Measurements from ENCODE around the gene GALNT15.

The GALNT15 gene

DNA sequence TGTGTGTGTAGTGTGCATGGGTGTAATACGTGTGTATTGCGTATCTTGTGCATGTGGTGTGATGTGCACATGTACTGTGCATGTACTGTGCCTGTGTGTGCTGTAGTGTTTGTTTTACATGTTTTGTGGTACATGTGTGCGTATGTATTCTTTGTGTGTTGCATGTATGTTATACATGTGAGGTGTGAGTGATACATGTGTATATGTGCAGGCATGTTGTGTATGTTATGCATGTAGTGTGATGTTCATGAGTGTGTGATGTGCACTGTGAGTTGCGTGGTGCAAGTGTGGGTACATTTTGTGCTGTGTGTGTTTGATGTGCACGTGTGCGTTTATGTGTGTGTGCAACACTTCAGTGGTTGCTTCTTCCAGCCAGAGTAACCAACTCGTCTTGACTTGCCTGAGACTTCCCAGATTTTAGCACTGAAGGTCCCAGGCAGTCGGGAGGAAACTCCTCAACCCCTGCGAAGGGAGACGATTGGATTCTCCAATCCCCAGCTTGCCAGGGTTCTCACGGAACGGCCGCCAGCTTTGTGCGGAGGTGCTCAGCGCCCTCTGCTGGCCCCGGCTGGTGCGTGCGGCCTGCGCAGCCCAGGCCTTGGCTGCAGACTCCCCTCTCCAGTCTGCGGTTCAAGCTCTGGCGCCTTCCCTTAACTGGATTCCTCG, 3.6 kb downstream of the GALNT15 start:
- DNase-seq (ENCODE audit: low read depth, low spot score) = peak; percentile 72
- Histone ChIP-seq H3K9me3 (ENCODE audit: control insufficient read depth, insufficient read depth, low read length) (no peaks in the 10 kb centered on the region), H3K36me3 (ENCODE audit: control insufficient read depth, insufficient read depth, low read length) (no peaks in the 10 kb centered on the region), H3K4me1 (ENCODE audit: control insufficient read depth, insufficient read depth, low read length) (no peaks in the 10 kb centered on the region; the same call in 1 of the 2 replicates), H3K4me3 (ENCODE audit: low read length) (no peak overlapping the region), H3K27ac (ENCODE audit: low read length) (no peak overlapping the region), H3K27me3 (ENCODE audit: control insufficient read depth, insufficient read depth, low read length) (no peaks in the 10 kb centered on the region)
- no CpG with 5 or more reads among the region's 22 CpGs for WGBS (ENCODE audit: insufficient coverage, insufficient read length)

DNA sequence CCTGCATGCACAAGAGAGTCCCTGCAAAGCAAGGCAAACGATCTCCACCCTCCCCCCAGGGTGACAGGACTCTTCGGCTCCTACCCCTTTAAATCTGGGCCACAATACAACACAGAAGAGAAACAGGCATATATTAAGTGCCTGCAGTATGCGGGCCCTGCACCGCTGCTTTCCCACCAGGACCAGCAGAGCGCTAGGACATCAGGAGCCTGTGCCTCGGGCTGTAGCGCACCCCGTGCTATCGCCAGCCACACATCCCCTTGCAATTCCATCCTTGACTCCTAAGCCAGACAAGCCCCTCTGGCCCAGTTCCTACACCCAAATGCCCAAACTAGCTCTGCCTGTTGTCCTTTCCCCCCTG, 4.1 kb downstream of the GALNT15 start:
- Histone ChIP-seq H3K9me3 (ENCODE audit: control insufficient read depth, insufficient read depth, low read length) (no peaks in the 10 kb centered on the region), H3K4me3 (ENCODE audit: low read length) (no peak overlapping the region), H3K36me3 (ENCODE audit: control insufficient read depth, insufficient read depth, low read length) (no peaks in the 10 kb centered on the region), H3K27ac (ENCODE audit: low read length) (no peak overlapping the region), H3K27me3 (ENCODE audit: control insufficient read depth, insufficient read depth, low read length) (no peaks in the 10 kb centered on the region), H3K4me1 (ENCODE audit: control insufficient read depth, insufficient read depth, low read length) (no peaks in the 10 kb centered on the region; the same call in 1 of the 2 replicates)
- DNase-seq (ENCODE audit: low read depth, low spot score) = no peak
- WGBS (ENCODE audit: insufficient coverage, insufficient read length) = no CpG with 5 or more reads among the region's 9 CpGs

GRCh38 chr3:16179261-16179660, 4.8 kb downstream of the GALNT15 start:
- no CpG with 5 or more reads among the region's 2 CpGs for WGBS (ENCODE audit: insufficient coverage, insufficient read length)
- H3K4me1 ChIP-seq (ENCODE audit: control insufficient read depth, insufficient read depth, low read length) = no peaks in the 10 kb centered on the region; the same call in 1 of the 2 replicates
- DNase-seq (ENCODE audit: low read depth, low spot score) = no peak
- no peak overlapping the region for H3K4me3 ChIP-seq (ENCODE audit: low read length)
- no peak overlapping the region for H3K27ac ChIP-seq (ENCODE audit: low read length)
- H3K9me3 ChIP-seq (ENCODE audit: control insufficient read depth, insufficient read depth, low read length) = no peaks in the 10 kb centered on the region
- H3K36me3 ChIP-seq (ENCODE audit: control insufficient read depth, insufficient read depth, low read length) = no peaks in the 10 kb centered on the region
- H3K27me3 ChIP-seq (ENCODE audit: control insufficient read depth, insufficient read depth, low read length) = no peaks in the 10 kb centered on the region

DNA sequence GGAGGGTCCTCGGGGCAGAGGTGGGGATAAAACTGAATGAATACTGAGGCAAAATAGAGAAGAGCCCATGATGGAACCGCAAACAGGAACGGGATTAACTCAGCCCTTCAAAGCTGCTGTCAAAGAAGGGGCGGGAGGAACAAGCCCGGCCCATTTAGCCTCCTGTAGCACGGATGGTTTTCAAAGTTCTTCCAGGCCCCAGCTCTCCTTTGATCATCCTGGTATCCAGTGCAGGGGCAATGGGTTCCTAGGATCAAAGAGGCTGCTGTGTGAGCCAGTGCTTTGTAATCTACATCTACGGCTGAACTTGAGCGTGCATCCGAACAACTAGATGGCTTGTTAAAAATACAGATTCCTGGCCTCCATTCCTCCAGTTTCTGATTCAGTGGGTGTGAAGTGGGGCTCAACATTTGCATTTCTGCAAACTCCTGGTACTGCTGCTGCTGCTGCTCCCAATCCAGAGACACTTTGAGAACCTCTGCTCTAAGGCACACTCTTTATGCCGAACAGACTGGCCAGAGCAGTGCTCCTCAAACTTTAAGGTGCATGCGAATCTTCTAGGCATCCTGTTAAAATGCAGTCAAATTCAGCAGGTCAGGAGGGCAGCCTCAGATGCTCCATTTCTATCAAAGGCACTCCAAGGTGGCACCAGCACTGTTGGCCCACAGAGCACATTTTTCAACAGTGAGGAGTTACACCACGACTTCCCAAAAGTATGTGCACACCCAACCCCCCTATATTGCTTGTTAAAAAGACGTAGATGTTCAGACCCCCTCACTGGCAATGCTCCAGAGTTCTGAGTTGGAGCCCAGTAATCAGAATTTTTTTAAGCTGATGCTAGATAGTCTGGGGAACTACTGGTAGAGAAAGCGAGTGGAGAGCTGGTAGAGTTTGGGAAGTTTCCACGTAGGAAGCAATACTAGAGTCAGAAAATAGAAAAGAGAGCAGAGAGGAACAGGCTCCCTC, 5.6 kb downstream of the GALNT15 start:
- WGBS (ENCODE audit: insufficient coverage, insufficient read length) = no CpG with 5 or more reads among the region's 15 CpGs
- DNase-seq (ENCODE audit: low read depth, low spot score) = no peak
- Histone ChIP-seq H3K9me3 (ENCODE audit: control insufficient read depth, insufficient read depth, low read length) (no peaks in the 10 kb centered on the region), H3K4me3 (ENCODE audit: low read length) (no peak overlapping the region), H3K4me1 (ENCODE audit: control insufficient read depth, insufficient read depth, low read length) (no peaks in the 10 kb centered on the region; the same call in 1 of the 2 replicates), H3K27me3 (ENCODE audit: control insufficient read depth, insufficient read depth, low read length) (no peaks in the 10 kb centered on the region), H3K36me3 (ENCODE audit: control insufficient read depth, insufficient read depth, low read length) (no peaks in the 10 kb centered on the region), H3K27ac (ENCODE audit: low read length) (no peak overlapping the region)

- Histone ChIP-seq H3K36me3 (ENCODE audit: control insufficient read depth, insufficient read depth, low read length) (no peaks in the 10 kb centered on the region), H3K27ac (ENCODE audit: low read length) (no peak overlapping the region), H3K27me3 (ENCODE audit: control insufficient read depth, insufficient read depth, low read length) (no peaks in the 10 kb centered on the region), H3K4me1 (ENCODE audit: control insufficient read depth, insufficient read depth, low read length) (no peaks in the 10 kb centered on the region; the same call in 1 of the 2 replicates), H3K4me3 (ENCODE audit: low read length) (no peak overlapping the region), H3K9me3 (ENCODE audit: control insufficient read depth, insufficient read depth, low read length) (no peaks in the 10 kb centered on the region)
- WGBS (ENCODE audit: insufficient coverage, insufficient read length) = no CpG with 5 or more reads among the region's 3 CpGs
- no peak for DNase-seq (ENCODE audit: low read depth, low spot score)
Measured at GRCh38 chr3:16180737-16181134, 6.3 kb downstream of the GALNT15 start.

DNA sequence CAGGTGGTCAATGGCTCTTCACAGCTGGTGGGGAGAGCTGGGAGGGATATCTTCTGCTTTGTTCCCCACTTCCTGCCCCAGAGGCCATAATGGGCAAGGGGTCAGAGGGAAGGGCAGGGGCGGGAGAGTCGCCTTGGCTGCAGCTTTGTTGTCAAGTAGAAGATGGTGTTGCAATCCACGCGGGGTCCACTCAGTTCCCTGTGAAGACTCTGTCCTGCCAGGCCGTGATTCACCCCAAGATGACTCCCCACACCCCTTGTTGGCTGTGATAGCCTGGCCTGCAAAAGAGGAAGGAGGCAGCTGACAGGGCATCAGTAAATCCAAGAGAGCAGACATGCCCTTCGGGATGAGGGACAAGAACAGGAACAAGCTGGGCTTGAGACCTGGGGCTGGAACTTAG, 6.9 kb downstream of the GALNT15 start:
- H3K36me3 ChIP-seq (ENCODE audit: control insufficient read depth, insufficient read depth, low read length) = no peaks in the 10 kb centered on the region
- no peaks in the 10 kb centered on the region for H3K27me3 ChIP-seq (ENCODE audit: control insufficient read depth, insufficient read depth, low read length)
- H3K4me1 ChIP-seq (ENCODE audit: control insufficient read depth, insufficient read depth, low read length) = no peaks in the 10 kb centered on the region; the same call in 1 of the 2 replicates
- no peak overlapping the region for H3K4me3 ChIP-seq (ENCODE audit: low read length)
- DNase-seq (ENCODE audit: low read depth, low spot score) = no peak
- no peaks in the 10 kb centered on the region for H3K9me3 ChIP-seq (ENCODE audit: control insufficient read depth, insufficient read depth, low read length)
- H3K27ac ChIP-seq (ENCODE audit: low read length) = no peak overlapping the region
- WGBS (ENCODE audit: insufficient coverage, insufficient read length) = no CpG with 5 or more reads among the region's 6 CpGs

DNA sequence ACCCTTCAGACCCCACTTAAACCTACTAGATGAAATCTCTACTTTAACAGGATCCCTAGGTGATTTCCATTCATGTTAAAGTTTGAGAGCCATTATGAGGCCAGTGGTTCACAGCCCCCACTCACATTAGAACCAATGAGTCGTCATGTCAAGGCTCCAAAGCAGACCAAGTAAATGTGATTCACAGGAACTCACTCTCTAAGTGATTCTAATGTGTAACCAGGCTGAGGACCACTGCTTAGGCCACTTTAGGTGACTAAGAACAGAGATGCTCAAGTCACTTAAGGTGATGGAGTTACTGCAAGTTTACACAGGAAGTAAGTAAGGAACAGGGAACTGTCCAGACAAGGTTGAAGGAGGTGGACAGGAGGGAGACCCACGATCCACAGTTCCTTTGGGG, 7.7 kb downstream of the GALNT15 start:
- Histone ChIP-seq H3K4me1 (ENCODE audit: control insufficient read depth, insufficient read depth, low read length) (no peaks in the 10 kb centered on the region; the same call in 1 of the 2 replicates), H3K27me3 (ENCODE audit: control insufficient read depth, insufficient read depth, low read length) (no peaks in the 10 kb centered on the region)

GRCh38 chr3:16182612-16183011, 8.1 kb downstream of the GALNT15 start:
- Histone ChIP-seq H3K4me1 (ENCODE audit: control insufficient read depth, insufficient read depth, low read length) (no peaks in the 10 kb centered on the region; the same call in 1 of the 2 replicates), H3K27ac (ENCODE audit: low read length) (no peak overlapping the region), H3K4me3 (ENCODE audit: low read length) (no peak overlapping the region), H3K9me3 (ENCODE audit: control insufficient read depth, insufficient read depth, low read length) (no peaks in the 10 kb centered on the region), H3K36me3 (ENCODE audit: control insufficient read depth, insufficient read depth, low read length) (no peaks in the 10 kb centered on the region), H3K27me3 (ENCODE audit: control insufficient read depth, insufficient read depth, low read length) (no peaks in the 10 kb centered on the region)
- WGBS (ENCODE audit: insufficient coverage, insufficient read length) = no CpG with 5 or more reads among the region's 5 CpGs
- no peak for DNase-seq (ENCODE audit: low read depth, low spot score)

More for the DNA sequence above, 7.7 kb downstream of the GALNT15 start:
- no peaks in the 10 kb centered on the region for H3K36me3 ChIP-seq (ENCODE audit: control insufficient read depth, insufficient read depth, low read length)
- H3K27ac ChIP-seq (ENCODE audit: low read length) = no peak overlapping the region
- no peaks in the 10 kb centered on the region for H3K9me3 ChIP-seq (ENCODE audit: control insufficient read depth, insufficient read depth, low read length)
- DNase-seq (ENCODE audit: low read depth, low spot score) = no peak
- no peak overlapping the region for H3K4me3 ChIP-seq (ENCODE audit: low read length)
- no CpG with 5 or more reads among the region's 2 CpGs for WGBS (ENCODE audit: insufficient coverage, insufficient read length)

GRCh38 chr3:16183082-16183481, 8.6 kb downstream of the GALNT15 start:
- Histone ChIP-seq H3K36me3 (ENCODE audit: control insufficient read depth, insufficient read depth, low read length) (no peaks in the 10 kb centered on the region), H3K4me3 (ENCODE audit: low read length) (no peak overlapping the region), H3K27ac (ENCODE audit: low read length) (no peak overlapping the region), H3K27me3 (ENCODE audit: control insufficient read depth, insufficient read depth, low read length) (no peaks in the 10 kb centered on the region), H3K9me3 (ENCODE audit: control insufficient read depth, insufficient read depth, low read length) (no peaks in the 10 kb centered on the region), H3K4me1 (ENCODE audit: control insufficient read depth, insufficient read depth, low read length) (no peaks in the 10 kb centered on the region; the same call in 1 of the 2 replicates)
- no CpG with 5 or more reads among the region's 1 CpG for WGBS (ENCODE audit: insufficient coverage, insufficient read length)
- no peak for DNase-seq (ENCODE audit: low read depth, low spot score)

DNA sequence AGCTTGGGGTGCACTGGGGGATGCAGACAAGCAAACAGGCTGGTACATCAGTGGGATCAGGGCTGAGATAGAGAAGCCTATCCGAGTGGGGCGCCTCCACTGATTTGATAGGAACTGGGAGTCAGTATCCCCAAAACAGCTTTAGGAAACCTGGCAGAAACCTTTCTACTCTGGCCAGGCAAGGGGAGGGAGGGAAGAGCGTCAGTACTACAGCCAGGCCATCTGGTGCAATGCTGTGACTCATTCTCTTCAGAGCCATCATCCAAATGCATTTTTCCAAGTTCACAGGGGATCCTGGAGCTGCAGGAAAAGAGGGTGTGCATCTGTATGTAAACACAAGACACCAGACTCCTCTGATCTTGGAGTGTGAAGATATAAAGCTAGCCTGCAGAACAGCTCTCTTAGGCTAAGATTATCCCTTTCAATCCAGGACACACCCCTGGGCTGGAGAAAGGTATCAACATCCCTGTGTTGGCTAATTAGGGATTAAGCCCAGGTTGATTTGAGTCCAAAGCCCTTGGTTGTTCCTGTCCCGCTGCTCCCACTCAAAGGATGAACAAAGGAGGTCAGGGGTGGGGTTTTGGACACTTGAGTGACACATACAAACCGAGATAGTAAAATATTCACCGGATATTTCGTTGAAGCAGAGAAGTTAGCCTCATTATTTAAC, 9.3 kb downstream of the GALNT15 start:
- Histone ChIP-seq H3K36me3 (ENCODE audit: control insufficient read depth, insufficient read depth, low read length) (no peaks in the 10 kb centered on the region), H3K9me3 (ENCODE audit: control insufficient read depth, insufficient read depth, low read length) (no peaks in the 10 kb centered on the region), H3K27me3 (ENCODE audit: control insufficient read depth, insufficient read depth, low read length) (no peaks in the 10 kb centered on the region), H3K27ac (ENCODE audit: low read length) (no peak overlapping the region), H3K4me1 (ENCODE audit: control insufficient read depth, insufficient read depth, low read length) (no peaks in the 10 kb centered on the region), H3K4me3 (ENCODE audit: low read length) (no peak overlapping the region)
- no CpG with 5 or more reads among the region's 7 CpGs for WGBS (ENCODE audit: insufficient coverage, insufficient read length)
- no peak for DNase-seq (ENCODE audit: low read depth, low spot score)
